GM19035 (cell line): ENCODE data around the gene RBM47.

ENCODE experiments used
- ATAC-seq: cut with Tn5 transposase; IDR thresholded peaks from one replicate; pipeline ENCODE4 v1.9.1; 2021; ENCODE audit not compliant: unreplicated experiment

RBM47 gene

GRCh38 chr4:40592034-40592433 lies 37.6 kb downstream of the RBM47 start:
- no peak for ATAC-seq

GRCh38 chr4:40587826-40588225 lies 41.8 kb downstream of the RBM47 start:
- no peak for ATAC-seq

- no peak for ATAC-seq
These were observed 42.3 kb downstream of the RBM47 start for GRCh38 chr4:40587351-40587750.

- ATAC-seq, result no peak
These were observed 42.9 kb downstream of the RBM47 start for GRCh38 chr4:40586729-40587128.

GRCh38 chr4:40586034-40586433 lies 43.6 kb downstream of the RBM47 start:
- no peak for ATAC-seq

GRCh38 chr4:40585201-40585799 lies 44.4 kb downstream of the RBM47 start:
- ATAC-seq, result no peak

- no peak for ATAC-seq
These were observed 45.0 kb downstream of the RBM47 start for GRCh38 chr4:40584517-40585141.

- no peak for ATAC-seq
These were observed 45.7 kb downstream of the RBM47 start for GRCh38 chr4:40583850-40584439.

- ATAC-seq, result no peak
These were observed 47.3 kb downstream of the RBM47 start for GRCh38 chr4:40582413-40582812.

GRCh38 chr4:40581254-40582140 lies 48.2 kb downstream of the RBM47 start:
- ATAC-seq, result no peak

- ATAC-seq, result no peak
These were observed 49.7 kb downstream of the RBM47 start for GRCh38 chr4:40579983-40580382.

- ATAC-seq, result no peak
These were observed 51.9 kb downstream of the RBM47 start for GRCh38 chr4:40577588-40578253.

- peak; percentile 60 for ATAC-seq
These were observed 52.8 kb downstream of the RBM47 start for GRCh38 chr4:40576651-40577480.

- no peak for ATAC-seq
These were observed 53.8 kb downstream of the RBM47 start for GRCh38 chr4:40575846-40576245.

- ATAC-seq, result no peak
These were observed 55.9 kb downstream of the RBM47 start for GRCh38 chr4:40573593-40574311.

- ATAC-seq, result no peak
These were observed 56.9 kb downstream of the RBM47 start for GRCh38 chr4:40572692-40573310.

- ATAC-seq, result no peak
These were observed 58.5 kb downstream of the RBM47 start for GRCh38 chr4:40571208-40571607.

- no peak for ATAC-seq
These were observed 59.2 kb downstream of the RBM47 start for GRCh38 chr4:40570348-40571077.
